ENCODE data around the gene MYBBP1A. TPM values are rescaled to one million over a fixed set of nuclear protein-coding genes. Genes with fewer than 3 reads are reported as not detected.

The MYBBP1A gene
- total and polyA plus RNA-seq, 2 of the 4 experiments (the other 2 are of a cell fraction): 22.6 to 45.9 TPM

- Histone ChIP-seq H3K4ac (ENCODE audit: low read depth, low read length) (no peak overlapping the region), H3K4me1 (ENCODE audit: control insufficient read depth, insufficient read depth, low read length) (peaks cover 21% of the 10 kb centered on the region; the same call in 1 of the 2 replicates), H3K9me1 (ENCODE audit: insufficient read depth, low read length) (peaks cover 3% of the 10 kb centered on the region; the same call in 1 of the 2 replicates), H4K91ac (ENCODE audit: insufficient read depth, low read depth, low read length) (no peak overlapping the region), H3K36me3 (ENCODE audit: control insufficient read depth, insufficient read depth, low read length) (no peaks in the 10 kb centered on the region), H2BK120ac (ENCODE audit: low read depth, low read length) (no peak overlapping the region), H3K9ac (ENCODE audit: low read depth, low read length) (no peak overlapping the region), H3K56ac (ENCODE audit: extremely low read depth, insufficient read depth, low read length) (no peak overlapping the region), H3K9me3 (ENCODE audit: control insufficient read depth, insufficient read depth, low read length) (no peaks in the 10 kb centered on the region), H3K79me1 (ENCODE audit: low read depth in 1 of 2, low read length in 2 of 2) (no peaks in the 10 kb centered on the region), H2BK5ac (ENCODE audit: low read depth, low read length, poor library complexity, severe bottlenecking) (no peak overlapping the region), H3K14ac (replicated peaks; ENCODE audit: low read depth, low read length) (no peak overlapping the region), H4K8ac (ENCODE audit: low read depth in 2 of 2, low read length in 2 of 2) (no peak overlapping the region), H2BK15ac (ENCODE audit: low read depth, low read length) (no peak overlapping the region), H3K18ac (ENCODE audit: low read depth, low read length) (no peak overlapping the region), H4K5ac (ENCODE audit: low read depth, low read length) (no peak overlapping the region), H3K27ac (ENCODE audit: insufficient read depth, low read length) (no peak overlapping the region), H4K20me1 (ENCODE audit: insufficient read depth, low read length) (no peaks in the 10 kb centered on the region), H3K27me3 (ENCODE audit: control insufficient read depth, insufficient read depth, low read length) (peaks cover 18% of the 10 kb centered on the region), H3K4me3 (ENCODE audit: insufficient read depth, low read depth, low read length) (no peak overlapping the region), H2AK9ac (replicated peaks; ENCODE audit: low read depth, low read length, poor library complexity) (no peak overlapping the region), H3K4me2 (ENCODE audit: low read depth, low read length) (no peak overlapping the region), H3K23ac (ENCODE audit: low read depth, low read length) (no peak overlapping the region), H2AFZ (replicated peaks; ENCODE audit: low read length, poor library complexity) (no peak overlapping the region), H2BK20ac (ENCODE audit: low read depth, low read length) (no peak overlapping the region), H2AK5ac (ENCODE audit: low read depth, low read length) (no peak overlapping the region)
- in situ Hi-C loops (cut with MboI; ENCODE audit: low sequenced_read_pairs): no loop called here
- no peak for TF ChIP-seq CTCF (conservative IDR thresholded peaks at IDR 0.05; ENCODE audit: low read depth, low read length)
- no peak for TF ChIP-seq FOS (IDR thresholded peaks at IDR 0.05; ENCODE audit: low read depth, low read length)
- TF ChIP-seq NFE2L2 (IDR thresholded peaks at IDR 0.05; ENCODE audit: low read depth, low read length): no peak
- TF ChIP-seq MAFK (IDR thresholded peaks at IDR 0.05; ENCODE audit: low read depth, low read length): no peak
- TF ChIP-seq SMC3 (IDR thresholded peaks at IDR 0.05; ENCODE audit: low read depth, low read length): no peak
- TF ChIP-seq RFX5 (IDR thresholded peaks at IDR 0.05; ENCODE audit: low read depth, low read length): no peak
- TF ChIP-seq CHD1 (IDR thresholded peaks at IDR 0.05; ENCODE audit: low read depth, low read length): no peak
- no peak for TF ChIP-seq BHLHE40 (IDR thresholded peaks at IDR 0.05; ENCODE audit: low read depth, low read length)
- TF ChIP-seq POLR2A (IDR thresholded peaks at IDR 0.05; ENCODE audit: low read depth, low read length): no peak
- no peak for TF ChIP-seq RCOR1 (IDR thresholded peaks at IDR 0.05; ENCODE audit: insufficient replicate concordance, low read length)
- TF ChIP-seq MXI1 (IDR thresholded peaks at IDR 0.05; ENCODE audit: borderline replicate concordance, low read depth, low read length): no peak
- TF ChIP-seq RAD21 (IDR thresholded peaks at IDR 0.05; ENCODE audit: low read length): no peak
- no peak for TF ChIP-seq MAZ (IDR thresholded peaks at IDR 0.05; ENCODE audit: borderline replicate concordance, low read depth, low read length)
- no peak for TF ChIP-seq ELK1 (IDR thresholded peaks at IDR 0.05; ENCODE audit: borderline replicate concordance, low read depth, low read length)
- TF ChIP-seq CEBPB (IDR thresholded peaks at IDR 0.05; ENCODE audit: low read depth, low read length): no peak
- no peak for TF ChIP-seq USF2 (IDR thresholded peaks at IDR 0.05; ENCODE audit: low read depth, low read length)
- ChIA-PET POLR2A (ENCODE audit: unreplicated experiment) (no interaction called here), CTCF (interaction anchor here (0.6 kb wide), 1 partner anchor 49 kb away, joined by 6 read pairs; no protein-coding TSS in a partner anchor)
- WGBS, 2 experiments (ENCODE audit: extremely low coverage in 2 of 2, insufficient read length in 1 of 2): 96% methylated on average over 20 of the region's 36 CpGs; no CpG with 5 or more reads in 1 of the 2 experiments
- intact Hi-C loops (cut with micrococcal nuclease): no loop called here
- no peak for ATAC-seq (ENCODE audit: low read depth)
- dilution Hi-C loops (cut with HindIII; ENCODE audit: low sequenced_read_pairs, unreplicated experiment): no loop called here
- no peak for DNase-seq
- no TSS peak for BruUV-seq (replicated peaks)
These were observed 41.6 kb upstream of the MYBBP1A start for GRCh38 chr17:4596636-4597380.
